Central memory CD8-positive, alpha-beta T cell (primary cell): ENCODE data around the gene NAGK.
"Not testable (repeated sequence)": the region's sequence is repeated elsewhere in the genome, so short reads cannot be mapped to it uniquely, and the experiment has no call there.

Experiments
- ATAC-seq: fragments of 150-1000 bp; cut with Tn5 transposase; replicated peaks from 2 replicates; pipeline ENCODE4 v1.10.0; 2022; ENCODE audit warnings: mild to moderate bottlenecking, moderate FRiP score, moderate number of reproducible peaks; ENCODE audit not compliant: poor library complexity, severe bottlenecking; ENCODE audit errors: extremely low read depth
- DNase-seq, 2 donors: peaks; one replicate each; pipeline ENCODE4 v3.0.0; 2021; ENCODE audit warnings: low spot score in 2 of 2
- H3K27ac Mint-ChIP-seq: one replicate; pipeline ENCODE4 v1.8.0; 2022; ENCODE audit warnings: low read depth, mild to moderate bottlenecking, moderate library complexity, mixed read lengths
- H3K27me3 Mint-ChIP-seq: one replicate; pipeline ENCODE4 v1.8.0; 2022; ENCODE audit warnings: mixed read lengths
- H3K36me3 Mint-ChIP-seq: one replicate; pipeline ENCODE4 v1.8.0; 2022; ENCODE audit warnings: mild to moderate bottlenecking, moderate library complexity, mixed read lengths; ENCODE audit not compliant: insufficient read depth
- H3K4me1 Mint-ChIP-seq: one replicate; pipeline ENCODE4 v1.8.0; 2022; ENCODE audit warnings: mixed read lengths
- H3K4me3 Mint-ChIP-seq: one replicate; pipeline ENCODE4 v1.8.0; 2022; ENCODE audit warnings: mild to moderate bottlenecking, moderate library complexity, mixed read lengths
- H3K9me3 Mint-ChIP-seq: one replicate; pipeline ENCODE4 v1.8.0; 2022; ENCODE audit warnings: mixed read lengths

NAGK gene

GRCh38 chr2:71068218-71069035, at the start of gene NAGK:
NAGK (plus strand) TSS chr2:71068648; CDS start chr2:71068684, 36 bp downstream.
- peak; percentile 88 for ATAC-seq
- Mint-ChIP-seq H3K27me3 (no peaks in the 10 kb centered on the region), H3K27ac (peak within 1 kb of the TSS; percentile 99), H3K36me3 (peaks cover 25% of the 10 kb centered on the region), H3K4me3 (peak within 1 kb of the TSS; percentile 91), H3K9me3 (no peaks in the 10 kb centered on the region), H3K4me1 (peaks cover 56% of the 10 kb centered on the region)
- peak; percentile 97 for DNase-seq

- DNase-seq, H3K4me1 Mint-ChIP-seq, H3K4me3 Mint-ChIP-seq, H3K9me3 Mint-ChIP-seq, H3K27ac Mint-ChIP-seq, ATAC-seq, H3K36me3 Mint-ChIP-seq: not testable (repeated sequence)
- peaks cover 16% of the 10 kb centered on the region for H3K27me3 Mint-ChIP-seq
These were observed 48.5 kb upstream of the NAGK start for GRCh38 chr2:71019989-71020388.

GRCh38 chr2:71021394-71021793, 47.1 kb upstream of the NAGK start:
- not testable (repeated sequence) for H3K4me3 Mint-ChIP-seq, H3K9me3 Mint-ChIP-seq, H3K4me1 Mint-ChIP-seq, H3K27ac Mint-ChIP-seq, ATAC-seq, DNase-seq, H3K36me3 Mint-ChIP-seq
- H3K27me3 Mint-ChIP-seq = peaks cover 24% of the 10 kb centered on the region

DNA sequence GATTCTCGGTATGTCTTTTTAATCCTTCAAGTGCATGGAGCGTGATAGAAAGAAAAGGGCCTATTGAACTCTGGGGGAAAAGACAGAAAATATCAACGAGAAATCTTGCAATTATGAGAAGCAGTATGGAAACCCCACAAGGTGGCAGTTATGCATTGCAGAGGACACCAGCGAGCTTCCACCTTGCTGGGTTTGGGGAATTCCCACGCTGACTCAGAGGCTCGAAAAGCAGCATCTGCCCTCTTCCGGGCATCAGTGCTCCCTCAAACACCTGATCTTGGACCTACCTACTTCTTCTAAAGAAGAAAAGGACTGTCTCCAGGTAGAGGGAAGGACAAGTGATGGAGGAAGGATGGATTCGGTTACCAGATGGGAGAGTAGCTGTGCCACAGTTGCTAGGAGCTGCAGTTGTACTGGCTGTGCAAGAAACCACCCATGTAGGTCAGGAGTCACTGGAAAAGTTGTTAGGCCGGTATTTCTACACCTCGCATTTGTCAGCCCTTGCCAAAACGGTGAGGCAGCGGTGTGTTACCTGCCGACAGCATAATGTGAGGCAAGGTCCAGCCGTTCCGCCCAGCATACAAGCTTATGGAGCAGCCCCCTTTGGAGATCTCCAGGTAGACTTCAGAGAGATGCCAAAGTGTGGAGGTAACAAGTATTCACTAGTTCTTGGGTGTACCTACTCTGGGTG, 44.8 kb upstream of the NAGK start:
- H3K36me3 Mint-ChIP-seq, ATAC-seq, H3K4me3 Mint-ChIP-seq, H3K9me3 Mint-ChIP-seq, H3K4me1 Mint-ChIP-seq: not testable (repeated sequence)
- peaks cover 22% of the 10 kb centered on the region for H3K27me3 Mint-ChIP-seq
- H3K27ac Mint-ChIP-seq = peak overlapping the region; percentile 29
- peak in 1 of 2 donors; percentile 19 for DNase-seq

DNA sequence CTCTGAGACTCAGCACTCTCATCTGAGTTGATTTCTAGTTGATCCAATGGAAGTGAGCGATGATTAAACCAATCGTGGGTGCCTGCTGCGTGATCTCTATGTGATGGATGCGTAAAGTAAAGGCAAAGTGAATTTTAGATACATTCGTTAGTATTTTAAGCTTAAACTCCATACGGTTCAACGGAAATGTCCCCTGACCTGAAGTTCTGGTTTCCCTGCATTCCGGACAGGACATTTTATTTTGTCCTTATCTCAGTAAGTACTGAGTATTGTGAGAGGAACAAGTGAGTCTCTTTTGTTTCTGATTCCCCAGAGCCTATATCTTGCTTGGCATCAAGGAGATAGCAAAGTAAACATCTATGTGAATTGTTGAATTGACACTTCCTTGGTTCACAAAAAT, 32.2 kb upstream of the NAGK start:
- not testable (repeated sequence) for ATAC-seq, H3K9me3 Mint-ChIP-seq, H3K4me1 Mint-ChIP-seq, DNase-seq, H3K36me3 Mint-ChIP-seq, H3K4me3 Mint-ChIP-seq, H3K27ac Mint-ChIP-seq
- peaks cover 65% of the 10 kb centered on the region for H3K27me3 Mint-ChIP-seq

- no peaks in the 10 kb centered on the region for H3K9me3 Mint-ChIP-seq
- no peaks in the 10 kb centered on the region for H3K4me1 Mint-ChIP-seq
- H3K4me3 Mint-ChIP-seq = no peak overlapping the region
- peaks cover 46% of the 10 kb centered on the region for H3K27me3 Mint-ChIP-seq
- peaks cover 2% of the 10 kb centered on the region for H3K36me3 Mint-ChIP-seq
- H3K27ac Mint-ChIP-seq = no peak overlapping the region
- DNase-seq (no peak), ATAC-seq (no peak)
These were observed 26.2 kb upstream of the NAGK start for GRCh38 chr2:71042287-71042686.

DNA sequence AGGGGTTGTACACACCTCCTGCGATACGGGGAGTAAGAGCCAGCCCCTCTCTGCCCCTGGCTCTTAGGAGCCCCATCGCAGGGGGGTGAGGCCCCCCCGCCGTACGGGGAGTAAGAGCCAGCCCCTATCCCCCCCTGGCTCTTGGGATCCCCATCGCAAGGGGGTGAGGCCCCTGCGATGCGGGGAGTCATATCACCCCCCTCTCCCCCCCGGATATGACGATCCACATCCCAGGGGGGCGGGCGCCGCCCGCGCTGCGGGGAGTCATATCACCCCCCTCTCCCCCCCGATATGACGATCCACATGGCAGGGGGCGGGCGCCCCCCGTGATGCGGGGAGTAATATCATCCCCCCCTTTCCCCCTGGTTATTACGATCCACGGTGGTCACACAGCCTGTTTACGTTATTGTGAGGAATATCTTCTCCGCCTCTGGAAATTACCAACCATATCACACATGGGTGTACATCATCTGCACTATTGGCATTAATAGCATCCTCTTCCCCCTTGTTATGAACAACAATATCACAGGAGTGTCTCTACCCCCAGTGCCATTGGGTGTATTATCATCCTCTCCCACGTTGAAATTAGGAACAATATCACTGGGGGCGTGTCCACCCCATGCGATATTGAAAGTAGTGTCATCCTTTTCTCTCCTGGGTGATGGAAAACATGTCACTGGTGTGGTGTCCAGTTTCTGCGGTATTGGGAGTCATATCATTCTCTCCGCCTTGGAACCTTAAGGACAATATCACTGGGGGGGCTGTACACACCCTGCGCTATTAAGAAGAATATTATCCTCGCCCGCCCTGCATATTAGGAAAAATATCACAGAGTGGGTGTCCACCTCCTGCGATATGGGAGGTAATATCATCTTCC, 24.7 kb upstream of the NAGK start:
- Mint-ChIP-seq H3K36me3 (peaks cover 2% of the 10 kb centered on the region), H3K4me1 (no peaks in the 10 kb centered on the region), H3K27me3 (peaks cover 33% of the 10 kb centered on the region), H3K27ac (no peak overlapping the region), H3K9me3 (no peaks in the 10 kb centered on the region), H3K4me3 (no peak overlapping the region)
- DNase-seq = no peak
- ATAC-seq = no peak

- Mint-ChIP-seq H3K36me3 (peaks cover 2% of the 10 kb centered on the region), H3K9me3 (no peaks in the 10 kb centered on the region), H3K4me1 (no peaks in the 10 kb centered on the region), H3K27ac (no peak overlapping the region), H3K27me3 (peaks cover 33% of the 10 kb centered on the region), H3K4me3 (no peak overlapping the region)
- DNase-seq = no peak
- no peak for ATAC-seq
These were observed 23.3 kb upstream of the NAGK start for GRCh38 chr2:71045151-71045550.

DNA sequence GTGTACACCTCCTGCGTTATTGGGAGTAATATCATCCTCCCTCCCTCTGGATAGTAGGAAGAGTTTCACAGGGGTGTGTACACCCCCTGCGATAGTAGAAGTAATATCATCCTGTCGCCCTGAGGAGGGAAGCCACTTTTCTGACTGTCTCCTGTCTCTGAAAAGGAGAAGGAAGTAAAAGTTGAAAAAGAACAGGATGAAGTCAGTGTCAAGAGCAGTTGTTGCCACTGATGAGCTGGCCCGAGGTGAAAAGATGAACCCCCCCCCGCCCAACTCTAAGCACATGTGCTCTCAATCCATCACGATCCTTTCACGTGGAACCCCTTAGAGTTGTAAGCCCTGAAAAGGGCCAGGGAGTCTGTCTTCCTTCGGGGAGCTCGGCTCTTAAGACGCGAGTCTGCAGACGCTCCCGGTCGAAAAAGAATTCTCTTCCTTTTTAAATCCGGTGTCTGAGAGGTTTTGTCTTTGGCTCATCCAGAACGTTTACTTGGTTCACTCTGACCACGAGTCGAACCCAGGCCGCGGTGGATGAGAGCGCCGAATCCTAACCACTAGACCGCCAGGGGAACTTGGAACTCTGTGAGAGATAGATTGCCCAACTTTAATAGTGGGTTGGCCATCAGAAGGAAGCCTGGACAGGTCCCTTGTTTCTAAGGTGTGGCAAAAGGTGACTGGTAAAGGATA, 22.4 kb upstream of the NAGK start:
- no peak overlapping the region for H3K4me3 Mint-ChIP-seq
- DNase-seq (no peak), ATAC-seq (no peak)
- H3K4me1 Mint-ChIP-seq = no peaks in the 10 kb centered on the region
- no peak overlapping the region for H3K27ac Mint-ChIP-seq
- peaks cover 2% of the 10 kb centered on the region for H3K36me3 Mint-ChIP-seq
- H3K27me3 Mint-ChIP-seq = peaks cover 32% of the 10 kb centered on the region
- H3K9me3 Mint-ChIP-seq = no peaks in the 10 kb centered on the region

GRCh38 chr2:71048096-71048495, 20.4 kb upstream of the NAGK start:
- ATAC-seq (no peak), DNase-seq (no peak)
- no peaks in the 10 kb centered on the region for H3K9me3 Mint-ChIP-seq
- no peak overlapping the region for H3K4me3 Mint-ChIP-seq
- no peak overlapping the region for H3K27ac Mint-ChIP-seq
- H3K27me3 Mint-ChIP-seq = peaks cover 18% of the 10 kb centered on the region
- H3K36me3 Mint-ChIP-seq = peaks cover 2% of the 10 kb centered on the region
- no peaks in the 10 kb centered on the region for H3K4me1 Mint-ChIP-seq

GRCh38 chr2:71049704-71050360, 18.6 kb upstream of the NAGK start:
- not testable (repeated sequence) for H3K27ac Mint-ChIP-seq, H3K4me1 Mint-ChIP-seq, ATAC-seq, H3K4me3 Mint-ChIP-seq, H3K9me3 Mint-ChIP-seq, DNase-seq, H3K36me3 Mint-ChIP-seq, H3K27me3 Mint-ChIP-seq
